ENCODE data around the gene CACNA2D3. TPM values are rescaled to one million over a fixed set of nuclear protein-coding genes. Genes with fewer than 3 reads are reported as not detected.

The CACNA2D3 gene
- total RNA-seq, 1 donor from 2014 or later, result 0.17 TPM

- Histone ChIP-seq H3K4me3 (ENCODE audit: low read depth, low read length) (no peak overlapping the region), H3K36me3 (ENCODE audit: control insufficient read depth, insufficient read depth, low read length) (no peaks in the 10 kb centered on the region), H3K27me3 (ENCODE audit: control insufficient read depth, insufficient read depth, low read length) (no peaks in the 10 kb centered on the region)
- TF ChIP-seq CTCF (IDR thresholded peaks at IDR 0.05; ENCODE audit: insufficient read depth, low read length, poor library complexity, severe bottlenecking), result no peak
- no peak for DNase-seq (ENCODE audit: low read depth)
Measured at GRCh38 chr3:54434756-54435155, 312.4 kb downstream of the CACNA2D3 start.

DNA sequence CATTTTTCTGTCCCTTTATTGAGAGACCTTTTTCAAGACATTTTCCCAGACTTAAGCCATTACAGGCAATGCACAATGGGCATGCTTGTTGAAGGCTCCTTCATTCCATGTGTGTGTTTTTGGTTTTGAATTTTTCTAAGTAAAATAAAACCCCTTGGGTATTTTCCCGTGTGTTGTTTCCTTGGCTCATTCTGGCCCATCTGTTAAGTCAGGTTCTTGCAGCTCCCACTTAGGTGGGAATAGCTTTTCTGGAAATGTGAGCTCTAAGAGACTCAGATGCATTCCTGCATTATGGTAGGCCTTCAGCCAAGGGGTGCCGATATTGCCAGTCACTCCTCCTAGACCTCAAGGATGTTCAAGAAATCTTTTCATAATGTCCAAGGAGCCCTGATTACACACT is 314.9 kb downstream of the CACNA2D3 start:
- H3K36me3 ChIP-seq (ENCODE audit: control insufficient read depth, insufficient read depth, low read length), result no peaks in the 10 kb centered on the region
- H3K27me3 ChIP-seq (ENCODE audit: control insufficient read depth, insufficient read depth, low read length), result no peaks in the 10 kb centered on the region
- TF ChIP-seq CTCF (IDR thresholded peaks at IDR 0.05; ENCODE audit: insufficient read depth, low read length, poor library complexity, severe bottlenecking), result no peak
- no peak overlapping the region for H3K4me3 ChIP-seq (ENCODE audit: low read depth, low read length)
- no peak for DNase-seq (ENCODE audit: low read depth)

GRCh38 chr3:54443561-54444161 is 321.3 kb downstream of the CACNA2D3 start:
- TF ChIP-seq CTCF (IDR thresholded peaks at IDR 0.05; ENCODE audit: insufficient read depth, low read length, poor library complexity, severe bottlenecking), result no peak
- DNase-seq (ENCODE audit: low read depth), result no peak

DNA sequence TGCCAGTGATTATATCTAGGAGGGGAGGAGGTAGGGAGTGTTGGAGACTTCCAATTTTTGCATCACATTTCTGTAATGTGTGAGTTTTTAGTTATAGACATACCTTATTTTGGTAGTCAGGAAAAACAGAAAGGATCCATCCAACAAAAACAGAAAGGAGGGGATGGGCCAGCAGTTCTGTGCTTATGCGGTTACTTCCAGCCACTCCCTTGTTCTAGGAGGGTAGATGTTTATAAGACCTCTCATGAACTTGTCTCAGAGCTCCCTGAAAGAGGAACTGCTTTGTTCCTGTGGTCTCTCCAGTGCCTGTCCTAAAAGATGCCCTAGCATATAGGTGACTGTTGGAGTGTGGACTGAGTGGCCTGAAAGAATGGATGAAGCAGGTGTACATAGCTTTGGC is 323.3 kb downstream of the CACNA2D3 start:
- DNase-seq (ENCODE audit: low read depth), result no peak
- no peak for TF ChIP-seq CTCF (IDR thresholded peaks at IDR 0.05; ENCODE audit: insufficient read depth, low read length, poor library complexity, severe bottlenecking)
- Histone ChIP-seq H3K27me3 (ENCODE audit: control insufficient read depth, insufficient read depth, low read length) (no peaks in the 10 kb centered on the region), H3K36me3 (ENCODE audit: control insufficient read depth, insufficient read depth, low read length) (no peaks in the 10 kb centered on the region), H3K4me3 (ENCODE audit: low read depth, low read length) (no peak overlapping the region)

More at GRCh38 chr3:54443561-54444161, 321.3 kb downstream of the CACNA2D3 start:
- H3K27me3 ChIP-seq (ENCODE audit: control insufficient read depth, insufficient read depth, low read length), result no peaks in the 10 kb centered on the region
- no peak overlapping the region for H3K4me3 ChIP-seq (ENCODE audit: low read depth, low read length)
- no peaks in the 10 kb centered on the region for H3K36me3 ChIP-seq (ENCODE audit: control insufficient read depth, insufficient read depth, low read length)

DNA sequence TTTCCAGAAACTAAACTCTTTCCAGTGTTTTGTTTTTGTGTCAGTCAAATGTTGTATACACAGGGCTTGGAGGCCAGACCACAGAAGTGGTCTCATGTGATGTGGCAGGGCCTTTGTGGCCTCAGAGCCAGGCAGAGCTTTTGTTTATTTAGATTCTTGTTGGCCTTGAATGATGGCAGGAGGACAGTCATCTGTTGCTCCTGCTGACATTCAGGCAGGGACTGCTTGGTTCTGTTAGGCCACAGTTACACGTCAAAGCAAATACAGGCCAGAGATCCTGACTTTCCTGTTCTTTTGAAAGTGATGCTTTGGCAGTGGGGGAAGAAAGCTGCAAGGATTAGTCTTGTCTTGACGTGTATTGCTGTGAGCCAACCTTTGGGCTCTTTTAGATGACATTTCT is 325.1 kb downstream of the CACNA2D3 start:
- DNase-seq (ENCODE audit: low read depth), result no peak
- Histone ChIP-seq H3K27me3 (ENCODE audit: control insufficient read depth, insufficient read depth, low read length) (no peaks in the 10 kb centered on the region), H3K4me3 (ENCODE audit: low read depth, low read length) (no peak overlapping the region), H3K36me3 (ENCODE audit: control insufficient read depth, insufficient read depth, low read length) (no peaks in the 10 kb centered on the region)
- TF ChIP-seq CTCF (IDR thresholded peaks at IDR 0.05; ENCODE audit: insufficient read depth, low read length, poor library complexity, severe bottlenecking), result no peak

DNA sequence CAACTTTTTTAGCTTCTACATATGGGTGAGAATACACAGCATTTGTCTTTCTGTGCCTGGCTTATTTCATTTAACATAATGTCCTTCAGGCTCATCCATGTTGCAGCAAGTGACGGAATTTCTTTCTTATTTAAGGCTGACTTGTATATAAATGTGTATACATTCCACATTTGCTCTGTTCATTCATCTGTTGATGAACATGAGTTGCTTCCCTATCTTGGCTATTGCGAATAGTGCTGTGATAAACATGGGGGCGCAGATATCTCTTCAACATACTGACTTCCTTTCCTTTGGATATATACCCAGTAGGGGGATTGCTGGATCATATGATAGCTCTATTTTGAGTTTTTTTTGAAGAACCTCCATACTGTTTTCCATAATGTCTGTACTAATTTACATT is 332.5 kb downstream of the CACNA2D3 start:
- H3K27me3 ChIP-seq (ENCODE audit: control insufficient read depth, insufficient read depth, low read length), result no peaks in the 10 kb centered on the region
- H3K36me3 ChIP-seq (ENCODE audit: control insufficient read depth, insufficient read depth, low read length), result no peaks in the 10 kb centered on the region
- TF ChIP-seq CTCF (IDR thresholded peaks at IDR 0.05; ENCODE audit: insufficient read depth, low read length, poor library complexity, severe bottlenecking), result no peak
- H3K4me3 ChIP-seq (ENCODE audit: low read depth, low read length), result no peak overlapping the region
- DNase-seq (ENCODE audit: low read depth), result no peak
